Skeletal muscle cell (primary cell): Measurements from ENCODE around the gene MAD2L2.

ENCODE experiments used
- DNase-seq: peaks from one replicate; pipeline ENCODE4 v3.0.0-alpha.2; 2010; ENCODE audit warnings: low read depth
- H3K4me3 ChIP-seq: 2 replicates; pipeline ENCODE4 v1.5.1; 2011; ENCODE audit warnings: low read depth, mild to moderate bottlenecking, control low read depth, low read length, moderate library complexity

MAD2L2 gene

GRCh38 chr1:11688506-11688905 lies 7.6 kb upstream of the MAD2L2 start:
- H3K4me3 ChIP-seq: no peak overlapping the region
- no peak for DNase-seq

- no peak for DNase-seq
- no peak overlapping the region for H3K4me3 ChIP-seq
These were observed 4.3 kb upstream of the MAD2L2 start for GRCh38 chr1:11685210-11685752.

- no peak for DNase-seq
- H3K4me3 ChIP-seq: no peak overlapping the region
These were observed 3.1 kb upstream of the MAD2L2 start for GRCh38 chr1:11684070-11684469.

GRCh38 chr1:11682799-11683198 lies 1.9 kb upstream of the MAD2L2 start:
- no peak for DNase-seq

GRCh38 chr1:11682287-11682771 lies 1.4 kb upstream of the MAD2L2 start:
- DNase-seq: no peak
- no peak overlapping the region for H3K4me3 ChIP-seq

More at GRCh38 chr1:11682799-11683198, 1.9 kb upstream of the MAD2L2 start:
- H3K4me3 ChIP-seq: no peak overlapping the region

GRCh38 chr1:11680270-11681070 lies 478 bp downstream of the MAD2L2 start:
- no peak for DNase-seq
- peak overlapping the region; percentile 67 for H3K4me3 ChIP-seq

GRCh38 chr1:11678442-11678841 lies 2.5 kb downstream of the MAD2L2 start:
- no peak for DNase-seq
- no peak overlapping the region for H3K4me3 ChIP-seq

GRCh38 chr1:11676386-11677103 lies 4.4 kb downstream of the MAD2L2 start:
- DNase-seq: no peak

GRCh38 chr1:11675325-11675724 lies 5.6 kb downstream of the MAD2L2 start:
- DNase-seq: no peak
- H3K4me3 ChIP-seq: no peak overlapping the region

More at GRCh38 chr1:11676386-11677103, 4.4 kb downstream of the MAD2L2 start:
- no peak overlapping the region for H3K4me3 ChIP-seq

GRCh38 chr1:11674488-11674887 lies 6.5 kb downstream of the MAD2L2 start:
- DNase-seq: no peak
- H3K4me3 ChIP-seq: no peak overlapping the region

GRCh38 chr1:11673089-11673769 lies 7.7 kb downstream of the MAD2L2 start:
- H3K4me3 ChIP-seq: no peak overlapping the region
- no peak for DNase-seq

- no peak for DNase-seq
- no peak overlapping the region for H3K4me3 ChIP-seq
These were observed 9.2 kb downstream of the MAD2L2 start for GRCh38 chr1:11671544-11672286.

- H3K4me3 ChIP-seq: no peak overlapping the region
- no peak for DNase-seq
These were observed 9.8 kb downstream of the MAD2L2 start for GRCh38 chr1:11671205-11671543.

- no peak for DNase-seq
- H3K4me3 ChIP-seq: no peak overlapping the region
These were observed 10.2 kb downstream of the MAD2L2 start for GRCh38 chr1:11670747-11671146.

- no peak overlapping the region for H3K4me3 ChIP-seq
- DNase-seq: no peak
These were observed 12.4 kb downstream of the MAD2L2 start for GRCh38 chr1:11668516-11668915.

- DNase-seq: no peak
- H3K4me3 ChIP-seq: peak overlapping the region; percentile 54
These were observed 16.4 kb downstream of the MAD2L2 start for GRCh38 chr1:11664336-11665065.

- H3K4me3 ChIP-seq: no peak overlapping the region
- no peak for DNase-seq
These were observed 19.8 kb downstream of the MAD2L2 start for GRCh38 chr1:11661103-11661502.

- H3K4me3 ChIP-seq: no peak overlapping the region
- no peak for DNase-seq
These were observed 21.2 kb downstream of the MAD2L2 start for GRCh38 chr1:11659748-11660147.

- H3K4me3 ChIP-seq: no peak overlapping the region
- DNase-seq: no peak
These were observed 22.4 kb downstream of the MAD2L2 start for GRCh38 chr1:11658542-11658941.
